GM10266 (cell line): ENCODE results near the gene PRKCSH.
"Not testable (repeated sequence)": the region's sequence is repeated elsewhere in the genome, so short reads cannot be mapped to it uniquely, and the experiment has no call there.

Experiments used
- DNase-seq: peaks from one replicate; pipeline ENCODE4 v3.0.0; 2012; ENCODE audit errors: extremely low spot score
- TF ChIP-seq, protein P1 (sequence below): IDR thresholded peaks from 2 replicates; pipeline ENCODE4 v1.5.1; 2012; ENCODE audit warnings: mild to moderate bottlenecking, low read depth; ENCODE audit not compliant: control insufficient read depth, insufficient read depth; ENCODE audit errors: missing control alignments

Gene PRKCSH

DNA sequence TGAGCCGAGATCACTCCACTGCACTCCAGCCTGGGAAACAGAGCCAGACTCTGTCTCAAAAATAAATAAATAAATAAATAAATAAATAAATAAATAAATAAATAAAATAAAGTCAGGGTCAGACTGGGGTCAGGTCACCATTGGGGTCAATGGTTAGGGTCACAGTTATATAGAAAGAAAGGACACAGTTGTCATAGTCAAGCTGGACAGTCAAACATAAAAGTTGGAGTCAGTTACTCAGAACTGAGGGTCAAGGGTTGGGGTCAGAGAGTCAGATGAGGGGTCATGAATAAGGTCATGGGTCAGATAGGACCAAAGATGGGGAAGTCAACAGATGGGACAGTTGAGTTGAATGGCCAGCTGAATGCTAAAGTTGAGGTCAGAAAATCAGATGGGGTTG, 34.6 kb upstream of the PRKCSH start:
- TF ChIP-seq, protein P1, sequence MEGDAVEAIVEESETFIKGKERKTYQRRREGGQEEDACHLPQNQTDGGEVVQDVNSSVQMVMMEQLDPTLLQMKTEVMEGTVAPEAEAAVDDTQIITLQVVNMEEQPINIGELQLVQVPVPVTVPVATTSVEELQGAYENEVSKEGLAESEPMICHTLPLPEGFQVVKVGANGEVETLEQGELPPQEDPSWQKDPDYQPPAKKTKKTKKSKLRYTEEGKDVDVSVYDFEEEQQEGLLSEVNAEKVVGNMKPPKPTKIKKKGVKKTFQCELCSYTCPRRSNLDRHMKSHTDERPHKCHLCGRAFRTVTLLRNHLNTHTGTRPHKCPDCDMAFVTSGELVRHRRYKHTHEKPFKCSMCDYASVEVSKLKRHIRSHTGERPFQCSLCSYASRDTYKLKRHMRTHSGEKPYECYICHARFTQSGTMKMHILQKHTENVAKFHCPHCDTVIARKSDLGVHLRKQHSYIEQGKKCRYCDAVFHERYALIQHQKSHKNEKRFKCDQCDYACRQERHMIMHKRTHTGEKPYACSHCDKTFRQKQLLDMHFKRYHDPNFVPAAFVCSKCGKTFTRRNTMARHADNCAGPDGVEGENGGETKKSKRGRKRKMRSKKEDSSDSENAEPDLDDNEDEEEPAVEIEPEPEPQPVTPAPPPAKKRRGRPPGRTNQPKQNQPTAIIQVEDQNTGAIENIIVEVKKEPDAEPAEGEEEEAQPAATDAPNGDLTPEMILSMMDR: no peak
- DNase-seq: peak; percentile 7

DNA sequence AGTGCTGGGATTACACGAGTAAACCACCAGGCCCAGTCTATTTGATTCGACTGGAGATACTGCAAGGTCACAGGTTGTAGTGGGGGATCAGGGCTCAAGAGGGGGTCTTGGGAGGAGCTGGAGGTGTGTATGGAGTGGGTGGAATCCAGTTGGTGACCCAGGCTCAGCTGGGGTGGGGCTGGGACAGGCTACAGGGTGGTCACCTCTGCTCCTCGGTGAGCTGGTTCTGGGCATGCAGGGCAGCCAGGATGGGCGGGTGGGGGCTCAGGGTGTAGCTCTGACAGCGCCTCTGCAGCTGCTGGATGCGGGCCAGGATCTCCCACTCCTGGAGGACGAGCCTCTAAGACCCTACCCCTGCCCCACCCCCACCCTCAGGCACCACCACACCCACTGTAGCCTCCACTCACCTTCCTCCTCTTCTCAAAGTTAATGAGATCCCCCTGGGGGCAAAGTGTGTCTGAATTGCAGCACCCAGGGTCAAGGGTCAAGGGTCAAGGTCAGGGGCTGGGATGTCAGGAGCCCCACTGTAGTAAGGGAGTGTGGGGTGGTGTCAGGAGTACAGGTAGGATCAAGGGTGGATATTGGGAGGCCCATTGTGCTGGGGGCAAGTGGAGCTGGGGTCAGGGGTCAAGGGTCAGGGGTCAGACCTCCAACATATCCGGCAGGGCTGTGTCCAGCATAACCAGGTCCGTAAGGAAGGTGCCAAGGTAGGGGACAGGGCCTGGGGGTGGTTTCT, 33.5 kb upstream of the PRKCSH start:
- TF ChIP-seq, protein P1: no peak
- DNase-seq: peak; percentile 15

DNA sequence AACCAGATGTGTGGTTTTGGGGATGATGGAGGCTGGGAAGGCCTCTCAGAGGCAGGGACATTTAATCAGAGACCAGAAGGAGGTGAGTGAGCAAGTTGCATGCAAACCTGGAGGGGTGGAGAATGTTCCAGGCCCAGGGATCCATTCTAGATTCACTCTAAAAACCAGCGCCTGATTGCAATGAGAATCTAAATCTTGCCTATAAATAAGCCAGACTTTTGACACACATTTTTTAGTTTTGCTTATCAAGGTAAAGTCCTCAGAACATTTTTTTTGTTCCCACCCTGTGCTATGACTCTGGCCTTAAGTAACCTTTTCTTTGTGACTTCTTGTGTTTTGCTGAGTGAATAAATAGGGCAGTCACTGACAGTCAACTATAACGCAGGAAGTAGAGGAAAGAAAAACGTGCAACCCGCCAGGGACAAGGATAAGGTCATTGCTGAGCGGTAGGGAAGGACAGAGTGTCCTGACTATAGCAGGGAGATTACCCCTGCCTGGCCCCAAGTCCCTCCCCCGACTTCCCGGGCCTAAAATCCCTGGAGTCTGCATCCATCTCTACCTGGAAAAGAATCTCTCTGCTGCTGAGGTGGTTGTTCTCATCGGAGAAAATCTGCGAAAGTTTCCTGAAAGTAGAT, 30.7 kb upstream of the PRKCSH start:
- no peak for DNase-seq
- TF ChIP-seq, protein P1: no peak

DNA sequence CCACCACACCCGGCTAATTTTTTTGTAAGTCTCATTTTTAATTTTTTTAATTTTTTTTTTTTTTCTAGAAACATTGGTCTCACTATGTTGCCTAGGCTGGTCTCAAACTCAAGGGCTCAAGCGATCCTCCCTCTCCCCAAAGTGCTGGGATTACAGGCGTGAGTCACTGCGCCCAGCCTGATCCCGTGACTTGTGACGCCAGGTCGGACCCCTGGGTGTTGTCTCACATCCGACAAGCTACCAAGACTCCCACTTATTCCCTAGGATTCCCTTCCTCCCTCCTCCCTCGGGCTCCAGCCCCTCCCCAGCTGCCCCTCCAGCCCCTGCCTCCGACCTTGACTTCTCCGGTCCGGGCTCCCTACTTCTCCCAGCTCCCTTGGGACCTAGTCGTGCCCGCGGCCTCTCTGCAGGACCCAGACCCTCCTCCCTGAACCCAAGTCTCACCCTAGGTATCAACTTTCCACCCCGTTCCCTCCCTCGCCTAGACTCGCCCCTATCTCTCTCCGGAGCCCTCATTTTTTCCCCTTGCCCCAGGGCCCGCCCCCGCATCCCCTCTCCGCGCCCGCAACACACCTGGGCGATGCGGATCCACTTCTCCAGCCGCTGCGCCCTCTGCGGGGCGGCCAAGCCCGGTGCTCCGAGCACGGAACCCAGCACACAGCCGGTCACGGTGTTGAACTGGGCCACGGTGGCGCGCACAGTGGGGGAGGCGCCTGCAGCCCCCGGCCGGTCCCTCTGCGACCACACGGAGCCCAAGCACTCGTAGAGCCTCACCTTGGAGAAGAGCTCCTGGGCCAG, 29.4 kb upstream of the PRKCSH start:
- DNase-seq: no peak
- TF ChIP-seq, protein P1: peak; percentile 39

DNA sequence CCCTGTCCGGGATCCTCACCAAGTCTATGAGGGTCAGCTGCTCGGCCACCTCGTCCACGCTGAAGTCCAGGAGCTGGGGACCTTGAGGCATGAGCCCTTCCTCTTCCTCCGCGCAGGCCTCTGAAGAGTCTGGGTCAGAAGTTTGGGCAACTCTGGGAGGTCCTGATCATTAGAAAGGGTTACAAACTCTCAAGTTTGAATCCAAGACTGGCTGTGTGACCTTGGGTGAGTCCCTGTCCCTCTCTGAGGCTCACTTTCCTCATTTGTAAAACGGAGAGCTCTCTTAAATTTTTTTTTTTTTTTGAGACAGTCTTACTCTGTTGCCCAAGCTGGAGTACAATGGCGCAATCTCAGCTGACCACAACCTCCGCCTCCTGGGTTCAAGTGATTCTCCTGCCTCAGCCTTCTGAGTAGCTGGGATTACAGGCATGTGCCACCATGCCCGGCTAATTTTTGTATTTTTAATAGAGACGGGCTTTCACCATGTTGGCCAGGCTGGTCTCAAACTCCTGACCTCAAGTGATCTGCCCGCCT, 28.7 kb upstream of the PRKCSH start:
- DNase-seq: not testable (repeated sequence)

DNA sequence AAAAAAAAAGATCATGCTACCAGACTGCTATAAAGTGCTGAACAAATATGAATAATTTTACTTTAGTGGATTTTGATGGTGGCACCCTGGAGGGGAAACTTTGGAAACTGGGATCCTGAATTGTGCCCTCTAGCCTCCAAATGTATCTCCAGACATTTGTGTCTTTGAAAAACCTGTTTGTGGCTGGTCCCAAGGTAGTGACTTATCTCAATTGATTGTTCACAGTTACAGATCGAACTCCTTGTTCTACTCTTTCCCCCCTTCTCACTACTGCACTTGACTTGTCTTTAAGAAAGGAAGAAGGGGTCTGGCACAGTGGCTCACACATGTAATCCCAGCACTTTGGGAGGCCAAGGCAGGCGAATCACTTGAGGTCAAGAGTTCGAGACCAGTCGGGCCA, 26.8 kb upstream of the PRKCSH start:
- TF ChIP-seq, protein P1: no peak
- DNase-seq: no peak

DNA sequence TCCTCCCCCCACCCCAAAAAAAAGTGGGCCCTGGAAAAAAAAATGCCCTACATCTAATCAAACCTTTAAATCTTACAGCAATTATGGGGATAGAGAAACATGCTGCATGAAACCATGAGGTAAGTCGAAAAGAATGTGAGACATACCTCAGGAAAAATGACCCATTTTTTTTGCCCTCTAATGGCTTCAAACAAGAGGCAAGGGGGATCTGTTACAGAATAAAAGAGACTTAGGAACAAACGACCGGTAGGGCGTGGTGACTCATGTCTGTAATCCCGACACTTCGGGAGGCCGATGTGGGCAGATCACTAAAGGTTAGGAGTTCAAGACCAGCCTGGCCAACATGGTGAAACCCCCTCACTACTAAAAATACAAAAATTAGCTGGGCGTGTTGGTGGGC, 24.8 kb upstream of the PRKCSH start:
- DNase-seq: no peak
- TF ChIP-seq, protein P1: no peak
